Smooth muscle cell of the brain vasculature (primary cell): Measurements from ENCODE around the gene CHRNA3.
"Not testable (repeated sequence)": the region's sequence is repeated elsewhere in the genome, so short reads cannot be mapped to it uniquely, and the experiment has no call there.

Experiments
- DNase-seq: peaks from one replicate; pipeline ENCODE4 v3.0.0-alpha.2; 2012; ENCODE audit warnings: low read depth, low spot score

The CHRNA3 gene

DNA sequence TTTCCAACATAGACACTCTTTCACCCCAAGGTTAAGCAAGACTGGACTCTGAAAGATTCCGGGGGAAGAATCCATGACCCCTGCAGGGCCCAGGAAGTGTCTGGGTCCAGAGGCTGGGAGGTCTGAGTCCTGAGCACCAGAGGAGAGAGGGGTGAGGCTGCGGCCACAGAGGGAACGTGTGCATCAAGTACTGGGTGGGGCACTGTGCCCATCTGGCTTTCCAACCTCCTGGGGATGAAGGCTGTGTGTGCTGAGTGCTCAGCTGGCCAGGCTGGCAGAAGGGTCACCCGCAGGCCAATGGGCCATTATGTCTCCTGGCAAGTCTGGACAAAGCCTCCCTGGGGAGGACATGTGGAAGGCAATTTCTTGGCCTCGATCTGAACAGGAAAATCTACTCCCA is 3.3 kb downstream of the CHRNA3 start:
- DNase-seq = no peak

DNA sequence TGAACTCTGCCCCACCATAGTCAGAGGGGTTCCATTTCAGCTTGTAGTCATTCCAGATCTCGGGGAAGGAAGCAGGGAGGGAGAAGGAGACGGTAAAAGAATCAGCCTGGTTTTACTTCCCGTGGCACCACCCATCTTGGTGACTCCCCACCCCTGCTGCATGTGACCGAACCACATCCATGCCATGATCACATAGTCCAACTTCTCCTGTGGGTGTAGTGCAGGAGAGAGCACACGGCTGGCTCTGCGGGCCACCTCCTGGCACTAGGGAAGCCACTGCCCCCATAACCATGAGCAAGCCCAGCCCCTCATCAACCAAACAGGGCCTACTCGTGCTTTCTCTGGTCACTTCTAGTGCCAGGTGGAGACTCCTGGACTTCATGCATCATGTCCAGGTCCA is 3.7 kb downstream of the CHRNA3 start:
- no peak for DNase-seq

DNA sequence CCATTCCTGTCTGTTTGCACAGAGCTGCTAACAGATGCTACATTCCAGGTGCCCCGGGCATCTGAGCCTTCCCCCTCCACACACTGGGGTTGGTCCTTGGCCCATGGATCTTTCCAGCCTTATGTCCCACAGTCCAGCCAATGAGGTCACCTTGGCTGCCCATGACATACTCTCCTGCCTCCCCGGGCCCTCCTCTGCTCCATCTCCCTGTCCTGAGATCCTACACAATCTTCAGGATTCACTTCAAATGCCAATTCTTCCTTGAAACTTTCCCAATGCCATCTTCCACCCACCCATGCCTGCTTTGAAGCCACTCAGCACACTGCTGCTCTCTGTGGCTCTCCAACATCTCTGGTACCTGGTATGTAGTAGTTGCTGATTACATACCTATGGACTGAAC is 4.3 kb downstream of the CHRNA3 start:
- DNase-seq = no peak

- DNase-seq = no peak
These were observed 5.6 kb downstream of the CHRNA3 start for GRCh38 chr15:78615151-78615589.

GRCh38 chr15:78614021-78614420 is 6.8 kb downstream of the CHRNA3 start:
- no peak for DNase-seq

GRCh38 chr15:78609551-78609950 is 11.2 kb downstream of the CHRNA3 start:
- DNase-seq = not testable (repeated sequence)

DNA sequence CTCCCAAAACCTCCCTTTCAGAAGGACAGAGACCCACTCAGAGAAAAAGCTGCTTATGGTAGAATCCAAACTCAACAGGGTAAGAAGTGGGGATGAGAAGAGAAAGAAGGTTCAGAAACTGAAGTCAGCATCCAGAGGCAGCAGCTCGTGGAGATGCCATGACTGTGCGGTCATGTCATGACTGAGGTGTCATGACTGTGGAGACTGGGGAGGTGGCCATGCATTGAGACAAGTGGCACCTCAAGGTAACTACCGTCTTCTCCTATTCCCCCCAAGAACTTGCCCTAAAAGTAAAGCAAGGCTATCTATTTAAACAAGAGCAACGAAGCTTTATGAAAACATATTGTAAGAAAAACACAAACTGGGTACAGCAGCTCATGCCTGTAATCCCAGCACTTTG is 15.1 kb downstream of the CHRNA3 start:
- no peak for DNase-seq

DNA sequence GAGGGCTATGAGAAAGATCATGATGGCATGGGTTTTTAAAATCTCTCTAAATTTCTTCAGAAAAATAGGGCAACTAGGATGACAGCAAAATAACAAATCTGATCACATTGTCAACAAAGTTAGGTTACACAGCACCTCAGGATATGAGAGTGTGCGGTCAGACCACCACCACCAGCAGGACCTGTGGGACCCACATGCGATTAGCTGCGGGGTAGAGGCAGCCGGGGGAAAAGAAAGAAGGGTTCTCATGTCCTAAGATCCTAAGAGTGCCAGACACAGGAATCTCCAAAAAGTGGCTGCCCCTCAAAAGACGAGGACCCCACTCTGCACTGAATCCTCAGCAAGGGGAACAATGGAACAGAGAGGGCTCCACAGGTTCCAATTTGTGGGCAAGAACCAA is 15.6 kb downstream of the CHRNA3 start:
- DNase-seq = no peak

DNA sequence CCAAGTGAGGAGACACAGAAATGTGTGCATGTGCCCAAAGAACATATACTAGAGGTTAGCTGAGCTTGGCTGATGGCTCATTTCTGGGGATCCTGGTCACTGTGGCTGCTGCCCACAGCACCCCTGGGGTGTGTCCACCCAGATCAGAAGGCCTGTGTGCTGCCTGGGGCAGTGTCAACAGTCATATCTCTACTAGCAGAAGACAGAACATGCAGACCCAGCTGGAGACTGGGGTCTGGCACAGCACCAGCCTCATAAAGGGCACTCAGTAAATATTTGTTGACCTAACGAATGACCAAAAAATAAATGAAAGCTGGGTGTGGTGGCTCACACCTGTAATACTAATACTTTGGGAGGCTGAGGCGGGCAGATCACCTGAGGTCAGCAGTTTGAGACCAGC is 16.4 kb downstream of the CHRNA3 start:
- DNase-seq = no peak

DNA sequence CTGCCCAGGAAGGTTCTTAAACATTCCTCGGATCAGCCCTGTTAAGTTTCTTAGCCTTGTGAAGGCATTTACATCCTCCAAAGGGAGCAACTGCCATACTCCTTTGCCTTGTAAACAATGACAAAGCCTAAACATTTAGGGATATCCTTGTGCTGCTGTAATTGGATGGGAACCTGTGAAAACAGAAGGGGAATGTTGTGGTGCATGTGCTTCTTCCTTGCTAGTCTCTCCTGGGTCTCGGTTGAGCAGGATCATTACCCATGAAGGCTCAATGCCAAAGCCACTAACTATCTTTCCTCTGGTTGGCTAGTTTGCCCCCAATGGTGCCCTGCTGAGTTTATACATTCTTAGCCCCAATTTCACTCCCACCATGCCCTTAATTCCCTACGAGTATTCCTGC is 17.3 kb downstream of the CHRNA3 start:
- DNase-seq = no peak

- DNase-seq = no peak
These were observed 21.6 kb downstream of the CHRNA3 start for GRCh38 chr15:78599189-78599588.

- no peak for DNase-seq
These were observed 22.4 kb downstream of the CHRNA3 start for GRCh38 chr15:78598348-78598747.

DNA sequence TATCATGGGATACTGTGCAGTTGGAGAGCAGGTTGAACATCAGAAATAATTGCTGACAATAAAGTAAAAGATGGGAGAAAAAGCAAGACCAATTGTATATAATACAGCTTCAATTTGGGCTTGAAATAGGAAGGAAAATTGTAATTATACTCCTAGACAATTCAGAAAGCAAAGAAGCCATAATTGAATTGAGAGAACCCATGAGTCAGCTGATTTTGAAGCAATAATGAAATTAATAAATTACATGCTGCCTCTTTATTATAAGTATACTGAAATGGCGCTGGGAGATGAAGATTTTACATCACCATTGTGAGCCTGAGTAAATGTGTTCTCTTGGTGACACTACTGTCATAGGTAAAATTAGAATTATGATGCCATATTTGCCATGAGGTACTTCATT is 23.2 kb downstream of the CHRNA3 start:
- DNase-seq = no peak

GRCh38 chr15:78574944-78575343 is 45.9 kb downstream of the CHRNA3 start:
- no peak for DNase-seq

DNA sequence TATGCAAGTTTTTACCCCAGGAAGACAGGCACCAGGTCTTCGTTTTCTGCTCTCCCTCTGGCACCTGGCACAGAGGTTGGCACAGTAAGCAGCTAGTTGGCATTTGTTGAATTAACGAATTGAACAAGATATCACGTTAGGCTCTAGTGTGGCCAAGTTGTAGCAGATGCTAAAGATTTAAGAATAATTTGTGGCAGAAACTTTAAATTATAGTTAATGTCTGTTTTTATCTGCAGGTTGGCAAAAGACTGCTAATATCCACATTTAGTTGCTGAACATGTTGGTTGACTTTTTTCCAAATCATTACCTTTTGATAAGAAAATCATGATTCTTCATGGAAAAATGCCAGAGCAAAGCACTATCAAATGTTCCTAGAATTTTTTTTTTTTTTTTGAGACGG is 47.4 kb downstream of the CHRNA3 start:
- DNase-seq = no peak

DNA sequence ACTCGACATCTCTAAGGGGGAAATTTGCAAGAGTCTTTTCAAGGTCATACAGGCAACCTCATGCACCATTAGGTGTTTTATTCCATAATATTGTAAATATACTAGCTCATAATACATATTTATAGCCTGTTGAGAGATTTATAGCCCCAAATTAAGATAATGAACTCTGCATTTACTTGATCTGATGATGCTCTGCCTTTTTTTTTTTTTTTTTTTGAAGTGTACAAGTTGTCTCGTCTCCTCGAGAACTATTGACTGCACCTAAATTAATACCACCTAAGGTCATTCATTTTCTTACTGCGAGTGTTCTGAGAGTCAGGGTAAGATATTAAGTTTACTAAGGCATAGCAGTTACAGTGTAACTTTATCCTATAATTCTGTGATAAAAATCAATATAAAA is 49.4 kb downstream of the CHRNA3 start:
- no peak for DNase-seq

GRCh38 chr15:78570710-78571109 is 50.1 kb downstream of the CHRNA3 start:
- no peak for DNase-seq

GRCh38 chr15:78567531-78567930 is 53.3 kb downstream of the CHRNA3 start:
- no peak for DNase-seq

DNA sequence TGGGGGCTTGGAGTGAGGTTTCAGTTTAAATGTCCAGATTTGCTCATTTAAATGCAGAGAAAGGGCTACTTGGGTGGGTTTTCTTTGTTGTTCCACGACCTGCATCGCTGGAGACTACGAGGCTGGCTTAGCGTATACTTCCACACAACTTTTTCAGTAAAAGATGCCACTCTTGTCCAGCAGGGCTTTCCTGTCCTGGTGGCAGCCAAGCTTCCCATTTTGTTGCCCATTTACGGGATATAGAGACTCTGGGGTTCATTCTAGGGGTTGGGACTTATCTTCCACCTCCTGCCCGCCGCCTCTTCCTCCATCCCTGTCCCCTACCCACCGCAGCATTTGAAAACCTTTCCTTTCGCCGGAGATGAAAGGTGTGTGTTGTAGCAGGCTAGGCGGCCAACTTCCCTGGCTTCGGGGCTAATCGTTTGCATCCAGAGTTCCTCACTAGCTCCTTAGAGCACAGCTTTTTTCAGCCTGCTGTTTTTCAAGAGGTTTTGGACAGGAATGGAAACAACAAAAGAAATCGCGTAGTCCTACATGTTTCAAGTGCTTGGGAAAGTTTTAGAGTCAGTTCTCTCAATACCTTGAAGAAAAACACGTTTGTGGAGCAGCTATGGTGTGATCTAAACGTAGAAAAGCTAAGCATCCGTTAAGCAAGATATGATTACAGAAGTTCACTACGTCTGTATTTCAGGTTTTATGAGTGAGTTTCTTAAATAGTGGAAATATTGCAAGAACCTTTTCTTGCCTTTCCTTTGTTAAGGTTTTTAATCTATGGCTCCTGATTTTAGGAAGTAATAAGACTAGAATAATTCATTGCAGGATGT is 54.6 kb downstream of the CHRNA3 start:
- no peak for DNase-seq

GRCh38 chr15:78565097-78565950 is 55.5 kb downstream of the CHRNA3 start, which contains the start of gene CHRNA5:
TSS of gene CHRNA5 (plus strand) at chr15:78565520. CDS start at chr15:78565720, 200 bp downstream.
- DNase-seq = peak; percentile 43

- DNase-seq = no peak
These were observed 56.1 kb downstream of the CHRNA3 start for GRCh38 chr15:78564743-78565096.

GRCh38 chr15:78563092-78563491 is 57.7 kb downstream of the CHRNA3 start:
- no peak for DNase-seq

DNA sequence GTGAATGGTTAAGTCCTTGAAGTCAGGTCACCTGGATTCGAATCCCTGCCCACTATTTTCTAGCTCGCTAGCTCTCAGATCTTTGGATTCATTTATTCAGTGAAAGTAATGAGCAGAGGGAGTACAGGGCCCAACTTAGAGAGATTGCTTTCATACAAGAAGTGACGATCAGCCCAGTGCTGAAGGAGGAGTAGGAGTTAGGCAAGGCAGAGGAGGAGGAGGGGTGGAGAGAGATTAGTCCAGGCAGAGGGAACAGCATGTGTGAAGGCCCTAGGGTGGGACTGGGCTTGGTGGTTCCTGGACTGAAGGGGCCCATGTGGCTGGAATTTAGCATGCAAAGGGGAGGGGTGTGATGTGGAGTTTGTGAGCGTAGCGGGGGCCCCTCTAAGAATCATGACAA is 59.3 kb downstream of the CHRNA3 start:
- DNase-seq = no peak
